ENCODE results near the gene C1orf52. TPM values are rescaled to one million over a fixed set of nuclear protein-coding genes. Genes with fewer than 3 reads are reported as not detected.

The C1orf52 gene
- total and polyA plus RNA-seq, 9 of the 15 experiments (the other 6 are each of a cell fraction or from before 2014, with no cell fraction given) = 17.0 to 38.5 (median 33.0) TPM

- TF ChIP-seq, protein P1, sequence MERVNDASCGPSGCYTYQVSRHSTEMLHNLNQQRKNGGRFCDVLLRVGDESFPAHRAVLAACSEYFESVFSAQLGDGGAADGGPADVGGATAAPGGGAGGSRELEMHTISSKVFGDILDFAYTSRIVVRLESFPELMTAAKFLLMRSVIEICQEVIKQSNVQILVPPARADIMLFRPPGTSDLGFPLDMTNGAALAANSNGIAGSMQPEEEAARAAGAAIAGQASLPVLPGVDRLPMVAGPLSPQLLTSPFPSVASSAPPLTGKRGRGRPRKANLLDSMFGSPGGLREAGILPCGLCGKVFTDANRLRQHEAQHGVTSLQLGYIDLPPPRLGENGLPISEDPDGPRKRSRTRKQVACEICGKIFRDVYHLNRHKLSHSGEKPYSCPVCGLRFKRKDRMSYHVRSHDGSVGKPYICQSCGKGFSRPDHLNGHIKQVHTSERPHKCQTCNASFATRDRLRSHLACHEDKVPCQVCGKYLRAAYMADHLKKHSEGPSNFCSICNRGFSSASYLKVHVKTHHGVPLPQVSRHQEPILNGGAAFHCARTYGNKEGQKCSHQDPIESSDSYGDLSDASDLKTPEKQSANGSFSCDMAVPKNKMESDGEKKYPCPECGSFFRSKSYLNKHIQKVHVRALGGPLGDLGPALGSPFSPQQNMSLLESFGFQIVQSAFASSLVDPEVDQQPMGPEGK (CRISPR knock-in tag; IDR thresholded peaks at IDR 0.05; ENCODE audit: borderline replicate concordance) = no peak
- TF ChIP-seq ZNF778 (CRISPR knock-in tag; IDR thresholded peaks at IDR 0.05) (no peak), ZNF277 (CRISPR knock-in tag; IDR thresholded peaks at IDR 0.05; ENCODE audit: borderline replicate concordance) (no peak), ZNF436 (CRISPR knock-in tag; IDR thresholded peaks at IDR 0.05) (no peak), FOXA1 (IDR thresholded peaks at IDR 0.05; ENCODE audit: borderline replicate concordance) (no peak), ZNF253 (CRISPR knock-in tag; conservative IDR thresholded peaks at IDR 0.05) (no peak), ZNF232 (CRISPR knock-in tag; IDR thresholded peaks at IDR 0.05) (no peak), ZNF316 (IDR thresholded peaks at IDR 0.05) (no peak), CLOCK (CRISPR knock-in tag; IDR thresholded peaks at IDR 0.05; ENCODE audit: borderline replicate concordance) (no peak), TAF15 (IDR thresholded peaks at IDR 0.05; ENCODE audit: low read depth, low read length) (no peak), CBFB (CRISPR knock-in tag; IDR thresholded peaks at IDR 0.05) (no peak), FOXK2 (conservative IDR thresholded peaks at IDR 0.05 in 1 of 2, IDR thresholded peaks at IDR 0.05 in 1 of 2; ENCODE audit: low read depth in 2 of 2) (no peak), ATF7 (IDR thresholded peaks at IDR 0.05) (no peak)
- TF ChIP-seq, protein P2, sequence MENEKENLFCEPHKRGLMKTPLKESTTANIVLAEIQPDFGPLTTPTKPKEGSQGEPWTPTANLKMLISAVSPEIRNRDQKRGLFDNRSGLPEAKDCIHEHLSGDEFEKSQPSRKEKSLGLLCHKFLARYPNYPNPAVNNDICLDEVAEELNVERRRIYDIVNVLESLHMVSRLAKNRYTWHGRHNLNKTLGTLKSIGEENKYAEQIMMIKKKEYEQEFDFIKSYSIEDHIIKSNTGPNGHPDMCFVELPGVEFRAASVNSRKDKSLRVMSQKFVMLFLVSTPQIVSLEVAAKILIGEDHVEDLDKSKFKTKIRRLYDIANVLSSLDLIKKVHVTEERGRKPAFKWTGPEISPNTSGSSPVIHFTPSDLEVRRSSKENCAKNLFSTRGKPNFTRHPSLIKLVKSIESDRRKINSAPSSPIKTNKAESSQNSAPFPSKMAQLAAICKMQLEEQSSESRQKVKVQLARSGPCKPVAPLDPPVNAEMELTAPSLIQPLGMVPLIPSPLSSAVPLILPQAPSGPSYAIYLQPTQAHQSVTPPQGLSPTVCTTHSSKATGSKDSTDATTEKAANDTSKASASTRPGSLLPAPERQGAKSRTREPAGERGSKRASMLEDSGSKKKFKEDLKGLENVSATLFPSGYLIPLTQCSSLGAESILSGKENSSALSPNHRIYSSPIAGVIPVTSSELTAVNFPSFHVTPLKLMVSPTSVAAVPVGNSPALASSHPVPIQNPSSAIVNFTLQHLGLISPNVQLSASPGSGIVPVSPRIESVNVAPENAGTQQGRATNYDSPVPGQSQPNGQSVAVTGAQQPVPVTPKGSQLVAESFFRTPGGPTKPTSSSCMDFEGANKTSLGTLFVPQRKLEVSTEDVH (IDR thresholded peaks at IDR 0.05; ENCODE audit: low read depth, partially characterized antibody) = no peak
- TF ChIP-seq, protein P3, sequence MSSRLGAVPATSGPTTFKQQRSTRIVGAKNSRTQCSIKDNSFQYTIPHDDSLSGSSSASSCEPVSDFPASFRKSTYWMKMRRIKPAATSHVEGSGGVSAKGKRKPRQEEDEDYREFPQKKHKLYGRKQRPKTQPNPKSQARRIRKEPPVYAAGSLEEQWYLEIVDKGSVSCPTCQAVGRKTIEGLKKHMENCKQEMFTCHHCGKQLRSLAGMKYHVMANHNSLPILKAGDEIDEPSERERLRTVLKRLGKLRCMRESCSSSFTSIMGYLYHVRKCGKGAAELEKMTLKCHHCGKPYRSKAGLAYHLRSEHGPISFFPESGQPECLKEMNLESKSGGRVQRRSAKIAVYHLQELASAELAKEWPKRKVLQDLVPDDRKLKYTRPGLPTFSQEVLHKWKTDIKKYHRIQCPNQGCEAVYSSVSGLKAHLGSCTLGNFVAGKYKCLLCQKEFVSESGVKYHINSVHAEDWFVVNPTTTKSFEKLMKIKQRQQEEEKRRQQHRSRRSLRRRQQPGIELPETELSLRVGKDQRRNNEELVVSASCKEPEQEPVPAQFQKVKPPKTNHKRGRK (tag; IDR thresholded peaks at IDR 0.05) = no peak
- TF ChIP-seq, protein P4, sequence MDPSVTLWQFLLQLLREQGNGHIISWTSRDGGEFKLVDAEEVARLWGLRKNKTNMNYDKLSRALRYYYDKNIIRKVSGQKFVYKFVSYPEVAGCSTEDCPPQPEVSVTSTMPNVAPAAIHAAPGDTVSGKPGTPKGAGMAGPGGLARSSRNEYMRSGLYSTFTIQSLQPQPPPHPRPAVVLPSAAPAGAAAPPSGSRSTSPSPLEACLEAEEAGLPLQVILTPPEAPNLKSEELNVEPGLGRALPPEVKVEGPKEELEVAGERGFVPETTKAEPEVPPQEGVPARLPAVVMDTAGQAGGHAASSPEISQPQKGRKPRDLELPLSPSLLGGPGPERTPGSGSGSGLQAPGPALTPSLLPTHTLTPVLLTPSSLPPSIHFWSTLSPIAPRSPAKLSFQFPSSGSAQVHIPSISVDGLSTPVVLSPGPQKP (CRISPR knock-in tag; IDR thresholded peaks at IDR 0.05) = no peak
Measured at GRCh38 chr1:85279458-85280080, 20.1 kb upstream of the C1orf52 start (continued).
